BLaER1 treated with 17β-estradiol and CSF1 and Interleukin-3, amounts not matched to agents 10 nM and 100 nM (cell line): ENCODE measurements around the gene LINC01488.

Source experiments
- H3K27ac ChIP-seq, 11 experiments: shearing (Covaris generic); formaldehyde crosslinking; 2 replicates each; pipeline ENCODE4 v1.8.1; 2022
- H3K27me3 ChIP-seq, 11 experiments: shearing (Covaris generic); formaldehyde crosslinking; 2 replicates each; pipeline ENCODE4 v1.8.1; 2022
- H3K36me3 ChIP-seq, 11 experiments: shearing (Covaris generic); formaldehyde crosslinking; 2 replicates each; pipeline ENCODE4 v1.8.1; 2022
- H3K4me1 ChIP-seq, 10 experiments: shearing (Covaris generic); formaldehyde crosslinking; 2 replicates each; pipeline ENCODE4 v1.8.1; 2022
- H3K4me2 ChIP-seq, 11 experiments: shearing (Covaris generic); formaldehyde crosslinking; 2 replicates each; pipeline ENCODE4 v1.8.1; 2022
- H3K4me3 ChIP-seq, 10 experiments: shearing (Covaris generic); formaldehyde crosslinking; 2 replicates each; pipeline ENCODE4 v1.8.1; 2022
- H3K9ac ChIP-seq, 11 experiments: shearing (Covaris generic); formaldehyde crosslinking; 2 replicates each; pipeline ENCODE4 v1.8.1; 2022
- H3K9me3 ChIP-seq, 11 experiments: shearing (Covaris generic); formaldehyde crosslinking; replicated peaks in 1 of 11; 2 replicates each; pipeline ENCODE4 v1.8.1; 2022
- H4K20me1 ChIP-seq, 11 experiments: shearing (Covaris generic); formaldehyde crosslinking; 2 replicates each; pipeline ENCODE4 v1.8.1; 2022
- Cebpa-rat ChIP-seq, 11 experiments: shearing (Covaris generic); IDR thresholded peaks; 2 replicates each; pipeline ENCODE4 v1.8.1; 2022

The LINC01488 gene

DNA sequence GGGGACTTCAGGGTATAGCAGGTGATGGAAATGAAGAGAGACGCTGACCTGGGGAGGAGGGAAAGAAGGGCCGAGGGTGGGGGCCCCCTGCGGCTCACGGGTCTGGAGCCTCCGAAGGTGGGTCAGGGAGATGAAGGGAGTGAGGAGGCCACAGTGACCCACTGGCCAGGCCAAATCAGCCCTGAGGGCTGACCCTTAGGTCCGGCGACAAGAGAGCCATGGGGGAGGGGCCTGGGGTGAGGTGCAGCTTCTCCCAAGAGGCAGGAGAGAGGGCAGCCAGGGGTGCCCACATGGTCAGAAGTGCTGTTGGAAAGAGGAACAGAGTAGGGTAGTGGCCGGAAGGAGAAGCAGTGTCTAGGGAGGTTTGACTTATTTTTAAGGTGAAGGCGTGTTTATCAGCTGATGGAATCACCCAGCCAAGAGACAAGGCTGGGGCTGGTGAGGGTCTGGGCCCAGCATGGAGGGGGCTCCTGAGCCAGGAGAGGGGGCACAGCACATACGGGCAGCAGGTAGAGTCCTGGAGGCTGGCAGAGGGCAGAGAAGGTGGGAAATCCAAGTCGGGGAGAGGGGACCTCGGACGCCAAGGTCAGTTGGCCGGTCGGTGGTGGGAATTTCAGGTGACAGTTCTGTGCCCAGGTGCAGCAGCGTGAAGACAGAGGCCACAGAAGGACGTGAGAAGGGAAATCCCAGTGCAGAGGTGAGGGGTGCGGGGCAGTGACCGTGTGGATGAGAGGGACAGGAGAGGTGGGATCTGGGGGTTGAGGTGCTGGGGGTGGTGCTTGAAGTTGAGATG is 49.0 kb downstream of the LINC01488 start:
- H3K9ac ChIP-seq = peak overlapping the region in 9 of 11 experiments; percentile 7 to 54 (median 45); a peak in 10 of 22 replicates
- no peaks in the 10 kb centered on the region for H3K9me3 ChIP-seq
- peaks cover 20 to 57% (median 49%) of the 10 kb centered on the region in 10 experiments for H3K4me1 ChIP-seq
- H3K4me2 ChIP-seq = peak overlapping the region; percentile 82 to 98 (median 94)
- no peak for TF ChIP-seq Cebpa-rat (IDR thresholded peaks at IDR 0.05)
- peaks cover 0 to 4% (median 0%) of the 10 kb centered on the region in 11 experiments; a peak in 1 of 22 replicates for H3K27me3 ChIP-seq
- H3K27ac ChIP-seq = peak overlapping the region in 10 of 11 experiments; percentile 35 to 74 (median 66); a peak in 20 of 22 replicates
- H3K36me3 ChIP-seq = no peaks in the 10 kb centered on the region
- H4K20me1 ChIP-seq = no peaks in the 10 kb centered on the region
- H3K4me3 ChIP-seq = peak overlapping the region in 7 of 10 experiments; percentile 2 to 48 (median 33); a peak in 8 of 20 replicates

DNA sequence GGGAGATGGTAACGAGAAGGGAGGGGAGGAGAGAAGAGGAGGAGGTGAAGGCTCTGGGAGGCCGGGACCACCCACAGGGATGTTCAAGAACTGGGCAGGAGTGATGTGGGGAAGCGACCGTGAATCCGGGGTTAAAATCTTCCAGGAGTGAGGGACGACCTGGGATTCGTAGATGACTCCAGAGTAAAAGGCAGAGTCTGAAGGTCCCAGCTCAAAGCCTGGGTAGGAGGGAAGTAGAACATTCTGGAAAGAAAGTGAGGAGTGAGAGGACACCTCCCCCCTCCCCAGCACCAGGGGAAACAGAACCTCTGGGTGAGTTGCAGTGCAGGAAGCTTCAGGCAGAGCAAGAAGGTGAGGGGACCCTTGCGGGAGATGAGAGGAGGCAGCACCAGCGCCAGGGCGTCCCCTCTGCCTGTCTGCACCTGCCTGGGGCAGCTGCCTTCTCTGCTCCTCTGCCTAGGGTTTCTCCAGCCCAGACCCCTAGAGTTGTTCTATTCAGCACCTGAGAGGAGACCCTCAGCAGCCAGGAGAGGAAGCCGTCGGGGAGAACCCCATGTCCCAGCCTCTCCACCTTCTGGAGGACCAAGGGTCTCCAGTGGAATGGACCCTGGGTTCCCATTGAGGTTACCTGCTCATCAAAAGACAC is 49.7 kb downstream of the LINC01488 start:
- Histone ChIP-seq H4K20me1 (no peaks in the 10 kb centered on the region), H3K9me3 (no peaks in the 10 kb centered on the region), H3K4me2 (peak overlapping the region; percentile 82 to 98 (median 94)), H3K4me3 (peak overlapping the region in 3 of 10 experiments; percentile 2 to 36 (median 33); a peak in 3 of 20 replicates), H3K9ac (peak overlapping the region in 5 of 11 experiments; percentile 37 to 50 (median 44); a peak in 4 of 22 replicates), H3K27me3 (peaks cover 0 to 4% (median 0%) of the 10 kb centered on the region in 11 experiments; a peak in 1 of 22 replicates), H3K27ac (peak overlapping the region in 10 of 11 experiments; percentile 35 to 74 (median 66); a peak in 18 of 22 replicates), H3K36me3 (no peaks in the 10 kb centered on the region), H3K4me1 (peaks cover 20 to 57% (median 49%) of the 10 kb centered on the region in 10 experiments)
- no peak for TF ChIP-seq Cebpa-rat (IDR thresholded peaks at IDR 0.05)

DNA sequence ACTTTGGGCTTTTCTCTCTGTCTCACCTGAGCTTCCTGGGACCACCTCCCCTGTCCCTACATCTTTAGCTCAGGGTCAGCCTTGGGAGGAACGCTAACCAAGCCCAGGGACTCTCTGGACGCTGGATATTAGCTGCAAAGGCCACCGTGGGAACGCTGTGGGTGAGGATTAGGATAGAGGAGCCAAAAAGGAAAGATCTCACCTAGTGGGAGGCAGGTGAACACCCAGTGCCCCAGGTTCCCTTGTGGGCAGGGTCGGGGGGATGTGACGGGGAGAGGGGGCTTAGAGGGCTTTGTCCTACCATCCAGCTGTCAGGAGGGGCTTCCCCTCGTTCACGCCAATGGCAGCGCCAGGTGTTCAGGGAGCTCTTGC is 50.2 kb downstream of the LINC01488 start:
- H3K9ac ChIP-seq = no peak overlapping the region
- TF ChIP-seq Cebpa-rat (IDR thresholded peaks at IDR 0.05) = no peak
- H3K9me3 ChIP-seq = no peaks in the 10 kb centered on the region
- no peak overlapping the region for H3K27ac ChIP-seq
- H3K4me3 ChIP-seq = no peak overlapping the region
- no peaks in the 10 kb centered on the region for H4K20me1 ChIP-seq
- peaks cover 20 to 57% (median 49%) of the 10 kb centered on the region in 10 experiments for H3K4me1 ChIP-seq
- H3K36me3 ChIP-seq = no peaks in the 10 kb centered on the region
- H3K4me2 ChIP-seq = peak overlapping the region in 10 of 11 experiments; percentile 82 to 98 (median 94); a peak in 21 of 22 replicates
- H3K27me3 ChIP-seq = peaks cover 0 to 4% (median 0%) of the 10 kb centered on the region in 11 experiments; a peak in 1 of 22 replicates

DNA sequence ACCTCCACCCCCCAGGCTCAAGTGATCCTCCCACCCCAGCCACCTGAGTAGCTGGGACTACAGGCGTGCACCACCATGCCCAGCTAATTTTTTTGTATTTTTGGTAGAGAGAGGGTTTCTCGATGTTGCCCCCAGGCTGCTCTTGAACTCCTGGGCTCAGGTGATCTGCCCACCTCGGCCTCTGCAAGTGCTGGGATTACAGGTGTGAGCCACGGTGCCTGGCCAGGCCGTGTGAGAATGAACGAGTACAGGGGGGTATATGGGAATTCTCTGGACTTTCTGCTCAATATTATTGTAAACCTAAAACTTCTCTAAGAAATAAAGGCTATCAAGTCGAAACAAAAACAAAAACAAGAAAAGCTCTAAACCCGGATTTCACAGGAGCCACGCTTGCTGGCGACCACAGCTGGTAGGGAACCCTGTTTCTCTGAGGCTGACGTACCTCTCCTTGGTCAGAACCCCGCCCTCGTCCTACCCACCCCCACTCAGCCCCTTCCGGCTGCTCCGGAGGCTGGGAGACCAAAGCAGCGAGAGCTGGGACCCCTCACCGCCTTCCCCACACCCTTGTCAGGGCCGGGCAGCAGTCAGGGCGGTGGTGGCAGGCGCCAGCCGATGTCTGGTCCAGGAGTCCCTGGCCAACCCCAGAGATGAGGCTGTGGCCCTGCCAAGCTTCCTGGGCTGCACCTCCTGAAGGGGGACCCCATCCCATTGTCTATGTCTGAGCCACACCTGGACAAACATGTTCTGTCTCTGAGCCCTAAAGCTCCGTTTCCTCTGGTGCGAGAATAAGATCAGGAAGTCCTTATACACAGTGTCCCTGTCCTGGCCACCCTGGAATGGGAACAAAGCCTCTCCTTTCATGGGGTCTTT is 52.1 kb downstream of the LINC01488 start:
- Histone ChIP-seq H3K27ac (no peak overlapping the region), H3K4me3 (no peak overlapping the region), H3K9me3 (no peaks in the 10 kb centered on the region), H3K36me3 (no peaks in the 10 kb centered on the region), H3K4me1 (peaks cover 27 to 69% (median 61%) of the 10 kb centered on the region in 10 experiments), H3K27me3 (peaks cover 0 to 4% (median 0%) of the 10 kb centered on the region in 11 experiments; a peak in 1 of 22 replicates), H3K4me2 (peak overlapping the region in 9 of 11 experiments; percentile 9 to 82 (median 73); a peak in 15 of 22 replicates), H3K9ac (peak overlapping the region in 1 of 11 experiments; percentile 12; a peak in 2 of 22 replicates), H4K20me1 (no peaks in the 10 kb centered on the region)
- TF ChIP-seq Cebpa-rat (IDR thresholded peaks at IDR 0.05) = no peak

DNA sequence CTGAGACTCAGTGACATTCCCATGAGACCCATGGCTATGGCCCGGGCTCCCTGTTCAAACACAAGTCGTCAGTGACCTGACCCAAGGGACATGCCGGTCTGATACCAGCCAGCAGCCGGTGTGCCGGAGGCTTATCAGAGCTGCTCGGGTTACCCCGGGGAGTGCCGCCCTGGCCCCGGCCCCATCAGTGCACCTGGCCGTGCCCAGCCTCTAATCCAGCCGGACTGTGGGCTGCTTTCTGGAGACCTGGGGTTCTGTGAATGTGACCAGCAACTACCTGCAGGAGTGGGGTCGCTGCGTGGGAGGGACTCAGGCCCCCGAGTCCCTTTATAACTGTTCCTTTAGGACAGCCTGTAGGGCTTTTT is 52.7 kb downstream of the LINC01488 start:
- H3K4me3 ChIP-seq = no peak overlapping the region
- no peaks in the 10 kb centered on the region for H3K9me3 ChIP-seq
- no peak overlapping the region for H3K27ac ChIP-seq
- peaks cover 33 to 71% (median 65%) of the 10 kb centered on the region in 10 experiments for H3K4me1 ChIP-seq
- H4K20me1 ChIP-seq = peaks cover 0 to 4% (median 0%) of the 10 kb centered on the region in 11 experiments; a peak in 1 of 22 replicates
- peaks cover 0 to 4% (median 0%) of the 10 kb centered on the region in 11 experiments; a peak in 1 of 22 replicates for H3K27me3 ChIP-seq
- H3K36me3 ChIP-seq = no peaks in the 10 kb centered on the region
- no peak for TF ChIP-seq Cebpa-rat (IDR thresholded peaks at IDR 0.05)
- peak overlapping the region in 1 of 11 experiments; percentile 12; a peak in 2 of 22 replicates for H3K9ac ChIP-seq
- H3K4me2 ChIP-seq = peak overlapping the region in 9 of 11 experiments; percentile 9 to 82 (median 73); a peak in 15 of 22 replicates

- no peak overlapping the region for H3K4me2 ChIP-seq
- H3K27ac ChIP-seq = no peak overlapping the region
- peaks cover 0 to 4% (median 0%) of the 10 kb centered on the region in 11 experiments; a peak in 1 of 22 replicates for H4K20me1 ChIP-seq
- peaks cover 0 to 4% (median 0%) of the 10 kb centered on the region in 11 experiments; a peak in 1 of 22 replicates for H3K27me3 ChIP-seq
- no peak overlapping the region for H3K9ac ChIP-seq
- no peak for TF ChIP-seq Cebpa-rat (IDR thresholded peaks at IDR 0.05)
- H3K4me1 ChIP-seq = peaks cover 39 to 71% (median 65%) of the 10 kb centered on the region in 10 experiments
- H3K36me3 ChIP-seq = no peaks in the 10 kb centered on the region
- no peak overlapping the region for H3K4me3 ChIP-seq
- H3K9me3 ChIP-seq = no peaks in the 10 kb centered on the region
Observed at GRCh38 chr11:69535908-69536307, 54.4 kb downstream of the LINC01488 start.

- Histone ChIP-seq H3K9me3 (no peaks in the 10 kb centered on the region), H3K36me3 (no peaks in the 10 kb centered on the region), H3K27ac (no peak overlapping the region), H3K27me3 (peaks cover 0 to 4% (median 0%) of the 10 kb centered on the region in 11 experiments; a peak in 1 of 22 replicates), H3K4me1 (peaks cover 38 to 71% (median 64%) of the 10 kb centered on the region in 10 experiments), H4K20me1 (peaks cover 0 to 4% (median 0%) of the 10 kb centered on the region in 11 experiments; a peak in 1 of 22 replicates), H3K4me3 (no peak overlapping the region), H3K9ac (no peak overlapping the region), H3K4me2 (no peak overlapping the region)
- TF ChIP-seq Cebpa-rat (IDR thresholded peaks at IDR 0.05) = no peak
Observed at GRCh38 chr11:69536406-69536805, 54.9 kb downstream of the LINC01488 start.

- H3K4me1 ChIP-seq = peaks cover 34 to 69% (median 57%) of the 10 kb centered on the region in 10 experiments
- no peak overlapping the region for H3K4me3 ChIP-seq
- H3K4me2 ChIP-seq = no peak overlapping the region; a peak in 1 of 22 replicates
- H4K20me1 ChIP-seq = peaks cover 0 to 4% (median 0%) of the 10 kb centered on the region in 11 experiments; a peak in 1 of 22 replicates
- H3K27me3 ChIP-seq = no peaks in the 10 kb centered on the region
- no peak overlapping the region for H3K27ac ChIP-seq
- H3K36me3 ChIP-seq = no peaks in the 10 kb centered on the region
- H3K9me3 ChIP-seq = no peaks in the 10 kb centered on the region
- no peak for TF ChIP-seq Cebpa-rat (IDR thresholded peaks at IDR 0.05)
- no peak overlapping the region for H3K9ac ChIP-seq
Observed at GRCh38 chr11:69537126-69537525, 55.7 kb downstream of the LINC01488 start.
